Transverse colon (tissue), 3 donors: ENCODE measurements around the gene RAX2.

Experiments used
- EP300 ChIP-seq: sonication (generic); formaldehyde crosslinking; IDR thresholded peaks from one replicate; pipeline ENCODE4 v1.6.1; 2017; ENCODE audit warnings: antibody characterized with exemption, low read depth
- TF ChIP-seq, protein P1 (sequence below), 5 experiments: fragments of 200-600 bp in 3 of 5; fragments of 450-650 bp in 2 of 5; sonication (generic) in 3 of 5; IDR thresholded peaks; 1 replicate in 2 of 5; 2 replicates in 3 of 5; pipeline ENCODE4 v1.5.1; 2016 to 2017; ENCODE audit warnings: antibody characterized with exemption in 5 of 5, inconsistent platforms in 3 of 5, mild to moderate bottlenecking in 2 of 5, moderate library complexity in 1 of 5

GRCh38 chr19:3719868-3720267 is 52.2 kb downstream of the RAX2 start:
- TF ChIP-seq, protein P1, sequence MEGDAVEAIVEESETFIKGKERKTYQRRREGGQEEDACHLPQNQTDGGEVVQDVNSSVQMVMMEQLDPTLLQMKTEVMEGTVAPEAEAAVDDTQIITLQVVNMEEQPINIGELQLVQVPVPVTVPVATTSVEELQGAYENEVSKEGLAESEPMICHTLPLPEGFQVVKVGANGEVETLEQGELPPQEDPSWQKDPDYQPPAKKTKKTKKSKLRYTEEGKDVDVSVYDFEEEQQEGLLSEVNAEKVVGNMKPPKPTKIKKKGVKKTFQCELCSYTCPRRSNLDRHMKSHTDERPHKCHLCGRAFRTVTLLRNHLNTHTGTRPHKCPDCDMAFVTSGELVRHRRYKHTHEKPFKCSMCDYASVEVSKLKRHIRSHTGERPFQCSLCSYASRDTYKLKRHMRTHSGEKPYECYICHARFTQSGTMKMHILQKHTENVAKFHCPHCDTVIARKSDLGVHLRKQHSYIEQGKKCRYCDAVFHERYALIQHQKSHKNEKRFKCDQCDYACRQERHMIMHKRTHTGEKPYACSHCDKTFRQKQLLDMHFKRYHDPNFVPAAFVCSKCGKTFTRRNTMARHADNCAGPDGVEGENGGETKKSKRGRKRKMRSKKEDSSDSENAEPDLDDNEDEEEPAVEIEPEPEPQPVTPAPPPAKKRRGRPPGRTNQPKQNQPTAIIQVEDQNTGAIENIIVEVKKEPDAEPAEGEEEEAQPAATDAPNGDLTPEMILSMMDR (IDR thresholded peaks at IDR 0.05) = no peak
- no peak for TF ChIP-seq EP300
